IMR-90 (cell line): Measurements from ENCODE around the gene GNG8. TPM values are rescaled to one million over a fixed set of nuclear protein-coding genes. Genes with fewer than 3 reads are reported as not detected.

Experiments used
- ATAC-seq: fragments of 200-7000 bp; cut with Tn5 transposase; 2 replicates; pipeline ENCODE4 v1.9.1; 2020; ENCODE audit warnings: low read depth, mild to moderate bottlenecking, moderate library complexity
- BruUV-seq: library from RNA; stranded (reverse); fragments of 400-500 nt; replicated peaks from 2 replicates; lab custom pipeline; 2021; lab: Mats Ljungman, UMichigan
- CTCF ChIA-PET: fragments of 300-600 bp; formaldehyde crosslinking; extraction: SDS; loops from one replicate; lab custom pipeline; 2021; ENCODE audit warnings: antibody characterized with exemption; lab: Yijun Ruan, JAX
- POLR2A ChIA-PET: fragments of 300-600 bp; sonication (Branson Sonifier 250); formaldehyde crosslinking; loops from one replicate; lab custom pipeline; 2022; ENCODE audit warnings: antibody characterized with exemption; ENCODE audit not compliant: unreplicated experiment; lab: Charles Lee
- DNase-seq: peaks from one replicate; pipeline ENCODE4 v3.0.0; 2013
- H2AFZ ChIP-seq: replicated peaks from 2 replicates; pipeline ENCODE3; 2013; ENCODE audit warnings: low read length, mild to moderate bottlenecking; ENCODE audit not compliant: poor library complexity
- H2AK5ac ChIP-seq: 2 replicates; pipeline ENCODE4 v1.6.1; 2013; ENCODE audit warnings: low read depth, low read length, inconsistent platforms
- H2AK9ac ChIP-seq: replicated peaks from 2 replicates; pipeline ENCODE3; 2013; ENCODE audit warnings: mild to moderate bottlenecking, low read depth, low read length, moderate library complexity; ENCODE audit not compliant: poor library complexity
- H2BK120ac ChIP-seq: 2 replicates; pipeline ENCODE4 v1.6.1; 2013; ENCODE audit warnings: low read depth, low read length, inconsistent platforms
- H2BK15ac ChIP-seq: 3 replicates; pipeline ENCODE4 v1.6.1; 2013; ENCODE audit warnings: low read depth, low read length, inconsistent platforms
- H2BK20ac ChIP-seq: 2 replicates; pipeline ENCODE4 v1.6.1; 2013; ENCODE audit warnings: low read depth, mild to moderate bottlenecking, inconsistent platforms, low read length, moderate library complexity
- H2BK5ac ChIP-seq: 2 replicates; pipeline ENCODE4 v1.6.1; 2013; ENCODE audit warnings: mild to moderate bottlenecking, low read depth, low read length, inconsistent platforms; ENCODE audit not compliant: poor library complexity, severe bottlenecking
- H3K14ac ChIP-seq: replicated peaks from 2 replicates; pipeline ENCODE4 v1.6.1; 2013; ENCODE audit warnings: low read depth, low read length, inconsistent platforms
- H3K18ac ChIP-seq: 2 replicates; pipeline ENCODE4 v1.6.1; 2013; ENCODE audit warnings: low read depth, low read length, control low read depth
- H3K23ac ChIP-seq: 2 replicates; pipeline ENCODE4 v1.6.1; 2013; ENCODE audit warnings: low read depth, low read length, inconsistent platforms
- H3K27ac ChIP-seq: 2 replicates; pipeline ENCODE4 v1.5.1; 2013; ENCODE audit warnings: mild to moderate bottlenecking, control low read depth, low read length; ENCODE audit not compliant: insufficient read depth
- H3K27me3 ChIP-seq: 2 replicates; pipeline ENCODE4 v1.6.1; 2013; ENCODE audit warnings: low read length; ENCODE audit not compliant: control insufficient read depth, insufficient read depth
- H3K36me3 ChIP-seq: 2 replicates; pipeline ENCODE4 v1.6.1; 2013; ENCODE audit warnings: low read length, mixed read lengths; ENCODE audit not compliant: control insufficient read depth, insufficient read depth
- H3K4ac ChIP-seq: 2 replicates; pipeline ENCODE4 v1.6.1; 2013; ENCODE audit warnings: low read depth, low read length, inconsistent platforms
- H3K4me1 ChIP-seq: 2 replicates; pipeline ENCODE4 v1.6.1; 2013; ENCODE audit warnings: low read length, mixed read lengths; ENCODE audit not compliant: control insufficient read depth, insufficient read depth
- H3K4me2 ChIP-seq: 2 replicates; pipeline ENCODE4 v1.6.1; 2013; ENCODE audit warnings: low read depth, mild to moderate bottlenecking, control low read depth, low read length, moderate library complexity
- H3K4me3 ChIP-seq: 2 replicates; pipeline ENCODE4 v1.5.1; 2013; ENCODE audit warnings: low read depth, mild to moderate bottlenecking, control low read depth, low read length, moderate library complexity; ENCODE audit not compliant: insufficient read depth
- H3K56ac ChIP-seq: 2 replicates; pipeline ENCODE4 v1.6.1; 2013; ENCODE audit warnings: low read length, inconsistent platforms; ENCODE audit not compliant: insufficient read depth; ENCODE audit errors: extremely low read depth
- H3K79me1 ChIP-seq, 2 experiments: 2 replicates each; pipeline ENCODE4 v1.6.1; 2013; ENCODE audit warnings: low read length in 2 of 2, inconsistent platforms in 1 of 2, low read depth in 1 of 2
- H3K9ac ChIP-seq: 2 replicates; pipeline ENCODE4 v1.6.1; 2013; ENCODE audit warnings: low read depth, low read length, control low read depth
- H3K9me1 ChIP-seq: 2 replicates; pipeline ENCODE4 v1.6.1; 2013; ENCODE audit warnings: low read length, inconsistent platforms; ENCODE audit not compliant: insufficient read depth
- H3K9me3 ChIP-seq: 2 replicates; pipeline ENCODE4 v1.6.1; 2013; ENCODE audit warnings: low read length; ENCODE audit not compliant: control insufficient read depth, insufficient read depth
- H4K20me1 ChIP-seq: 2 replicates; pipeline ENCODE4 v1.6.1; 2013; ENCODE audit warnings: low read length, inconsistent platforms; ENCODE audit not compliant: insufficient read depth
- H4K5ac ChIP-seq: 2 replicates; pipeline ENCODE4 v1.6.1; 2013; ENCODE audit warnings: mild to moderate bottlenecking, low read depth, low read length, control low read depth
- H4K8ac ChIP-seq, 2 experiments: 2 replicates each; pipeline ENCODE4 v1.6.1; 2013; ENCODE audit warnings: low read depth in 2 of 2, low read length in 2 of 2, control low read depth in 1 of 2, inconsistent platforms in 1 of 2
- H4K91ac ChIP-seq: 2 replicates; pipeline ENCODE4 v1.6.1; 2013; ENCODE audit warnings: low read depth, low read length, inconsistent platforms; ENCODE audit not compliant: insufficient read depth
- BHLHE40 ChIP-seq: fragments of 150-350 bp; IDR thresholded peaks from 2 replicates; pipeline ENCODE4 v1.6.1; 2016; ENCODE audit warnings: mild to moderate bottlenecking, low read depth, low read length
- CEBPB ChIP-seq: IDR thresholded peaks from 2 replicates; pipeline ENCODE4 v1.6.1; 2012; ENCODE audit warnings: low read depth, low read length, improper control_type of control experiment
- CHD1 ChIP-seq: IDR thresholded peaks from 2 replicates; pipeline ENCODE4 v1.6.1; 2012; ENCODE audit warnings: low read depth, low read length, improper control_type of control experiment
- CTCF ChIP-seq: conservative IDR thresholded peaks from 2 replicates; pipeline ENCODE4 v1.5.1; 2012; ENCODE audit warnings: mild to moderate bottlenecking, low read depth, low read length, improper control_type of control experiment
- ELK1 ChIP-seq: fragments of 150-350 bp; IDR thresholded peaks from 2 replicates; pipeline ENCODE4 v1.6.1; 2016; ENCODE audit warnings: low read depth, mild to moderate bottlenecking, low read length, moderate library complexity, borderline replicate concordance
- FOS ChIP-seq: fragments of 150-350 bp; IDR thresholded peaks from 2 replicates; pipeline ENCODE4 v1.6.1; 2016; ENCODE audit warnings: low read depth, low read length
- MAFK ChIP-seq: IDR thresholded peaks from 2 replicates; pipeline ENCODE4 v1.6.1; 2012; ENCODE audit warnings: low read depth, low read length, improper control_type of control experiment
- MAZ ChIP-seq: IDR thresholded peaks from 2 replicates; pipeline ENCODE4 v1.6.1; 2012; ENCODE audit warnings: low read depth, mild to moderate bottlenecking, low read length, improper control_type of control experiment, moderate library complexity, borderline replicate concordance
- MXI1 ChIP-seq: IDR thresholded peaks from 2 replicates; pipeline ENCODE4 v1.6.1; 2012; ENCODE audit warnings: low read depth, mild to moderate bottlenecking, low read length, moderate library complexity, borderline replicate concordance
- NFE2L2 ChIP-seq: fragments of 150-350 bp; IDR thresholded peaks from 2 replicates; pipeline ENCODE4 v1.6.1; 2016; ENCODE audit warnings: low read depth, mild to moderate bottlenecking, low read length
- POLR2A ChIP-seq: IDR thresholded peaks from 2 replicates; pipeline ENCODE4 v1.6.1; 2012; ENCODE audit warnings: mild to moderate bottlenecking, low read depth, low read length
- RAD21 ChIP-seq: IDR thresholded peaks from 2 replicates; pipeline ENCODE4 v1.6.1; 2012; ENCODE audit warnings: low read length, improper control_type of control experiment
- RCOR1 ChIP-seq: IDR thresholded peaks from 2 replicates; pipeline ENCODE4 v1.6.1; 2012; ENCODE audit warnings: mild to moderate bottlenecking, low read length, improper control_type of control experiment; ENCODE audit not compliant: insufficient replicate concordance
- RFX5 ChIP-seq: IDR thresholded peaks from 2 replicates; pipeline ENCODE4 v1.8.0; 2012; ENCODE audit warnings: low read depth, mild to moderate bottlenecking, low read length, moderate library complexity
- SMC3 ChIP-seq: fragments of 150-350 bp; IDR thresholded peaks from 2 replicates; pipeline ENCODE4 v1.6.1; 2016; ENCODE audit warnings: low read depth, mild to moderate bottlenecking, antibody characterized with exemption, low read length, moderate library complexity
- USF2 ChIP-seq: fragments of 150-350 bp; IDR thresholded peaks from 2 replicates; pipeline ENCODE4 v1.6.1; 2017; ENCODE audit warnings: mild to moderate bottlenecking, antibody characterized with exemption, low read length, low read depth
- WGBS, 2 experiments: methylation state at CpG; one replicate each; pipeline versions ENCODE4 v1.1.5 to v1.1.7; 2013; ENCODE audit warnings: missing lambda C conversion rate in 2 of 2; ENCODE audit not compliant: insufficient read length in 1 of 2; ENCODE audit errors: extremely low coverage in 2 of 2; 5-methylcytosine and 5-hydroxymethylcytosine counted together
- dilution Hi-C: fragments of 300-500 bp; cut with HindIII; formaldehyde crosslinking; loops from one replicate; pipeline ENCODE4 v1.14.3; 2018; ENCODE audit warnings: low sequenced_read_pairs; ENCODE audit not compliant: unreplicated experiment
- in situ Hi-C: fragments of 300-500 bp; cut with MboI; formaldehyde crosslinking; loops from 3 replicates; pipeline ENCODE4 v1.14.3; 2019; ENCODE audit warnings: low sequenced_read_pairs, inconsistent platforms, mixed read lengths
- intact Hi-C: fragments of 100-400 bp; cut with micrococcal nuclease; formaldehyde crosslinking; loops from 2 replicates; pipeline ENCODE4 v1.10.0; 2022
- polyA plus RNA-seq, 3 experiments: library from polyadenylated mRNA; depleted of rRNA; stranded (reverse); fragments of >200 nt; gene quantifications; 2 replicates each; pipeline ENCODE4 v1.2.3, GENCODE V29; 2012; ENCODE audit warnings: low replicate concordance in 1 of 3
- total RNA-seq: library from RNA; depleted of rRNA; stranded (reverse); fragments of >200 nt; gene quantifications from 2 replicates; pipeline ENCODE4 v1.2.3, GENCODE V29; 2012

The GNG8 gene
- total and polyA plus RNA-seq, 2 of the 4 experiments (the other 2 are of a cell fraction), result not detected

- Histone ChIP-seq H3K4me3 (no peak overlapping the region), H4K5ac (no peak overlapping the region), H3K56ac (no peak overlapping the region), H3K23ac (no peak overlapping the region), H2AK5ac (no peak overlapping the region), H3K9ac (no peak overlapping the region), H3K79me1 (no peaks in the 10 kb centered on the region), H2BK120ac (no peak overlapping the region), H2AFZ (no peak overlapping the region), H3K4me2 (no peak overlapping the region), H3K27me3 (no peaks in the 10 kb centered on the region), H2BK15ac (no peak overlapping the region), H4K20me1 (no peaks in the 10 kb centered on the region), H2BK5ac (no peak overlapping the region), H3K36me3 (no peaks in the 10 kb centered on the region), H4K91ac (no peak overlapping the region), H2BK20ac (no peak overlapping the region), H3K9me1 (no peaks in the 10 kb centered on the region), H4K8ac (no peak overlapping the region), H2AK9ac (no peak overlapping the region), H3K18ac (no peak overlapping the region), H3K4ac (no peak overlapping the region), H3K14ac (no peak overlapping the region), H3K9me3 (no peaks in the 10 kb centered on the region), H3K4me1 (no peaks in the 10 kb centered on the region), H3K27ac (no peak overlapping the region)
- CTCF ChIA-PET, result no interaction called here
- POLR2A ChIA-PET, result interaction anchor here (0.6 kb wide), 1 partner anchor 457 kb away, joined by 4 read pairs; no protein-coding TSS in a partner anchor
- dilution Hi-C loops, result no loop called here
- in situ Hi-C loops, result no loop called here
- DNase-seq, result no peak
- intact Hi-C loops, result no loop called here
- no CpG with 5 or more reads among the region's 3 CpGs for WGBS, 2 experiments
- BruUV-seq, result no TSS peak
- TF ChIP-seq CHD1, result no peak
- TF ChIP-seq RAD21, result no peak
- no peak for TF ChIP-seq CEBPB
- no peak for TF ChIP-seq NFE2L2
- no peak for TF ChIP-seq MAZ
- TF ChIP-seq ELK1, result no peak
- TF ChIP-seq SMC3, result no peak
- TF ChIP-seq MAFK, result no peak
- no peak for TF ChIP-seq RCOR1
- no peak for TF ChIP-seq CTCF
- no peak for TF ChIP-seq POLR2A
- TF ChIP-seq USF2, result no peak
- TF ChIP-seq BHLHE40, result no peak
- no peak for TF ChIP-seq MXI1
- TF ChIP-seq RFX5, result no peak
- no peak for TF ChIP-seq FOS
- ATAC-seq, result no peak
Measured at GRCh38 chr19:46587861-46588260, 48.1 kb downstream of the GNG8 start.
